ENCODE measurements around the gene CEP57L1. TPM values are rescaled to one million over a fixed set of nuclear protein-coding genes. Genes with fewer than 3 reads are reported as not detected.

Gene CEP57L1
- total and polyA plus RNA-seq, 9 of the 15 experiments (the other 6 are each of a cell fraction or from before 2014, with no cell fraction given) = 39.4 to 88.6 (median 61.8) TPM

DNA sequence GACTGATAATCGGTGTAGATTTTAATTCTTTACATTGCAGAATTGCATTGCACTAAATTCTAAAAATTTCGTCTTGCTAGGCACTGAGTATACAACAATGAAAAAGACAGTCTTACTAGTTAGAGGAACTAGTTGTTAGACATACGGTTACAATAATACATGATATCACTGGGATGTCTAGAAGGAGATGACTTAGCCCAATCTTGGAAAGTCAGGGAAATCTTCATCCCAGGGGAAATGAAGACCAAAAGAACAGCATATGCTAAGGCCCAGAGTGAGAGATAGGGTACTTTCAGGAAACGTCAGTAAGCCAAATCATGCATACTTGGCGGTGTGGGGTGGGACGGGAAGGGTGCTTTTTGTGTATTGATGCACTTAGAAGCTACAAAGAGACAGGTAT is 901 bp downstream of the CEP57L1 start:
- H3K27ac ChIP-seq (ENCODE audit: extremely low read depth, low read depth, low read length) = peak overlapping the region; percentile 94; the same call in 2 of the 3 replicates
- H3K9ac ChIP-seq (ENCODE audit: insufficient read depth in 1 of 2, low read depth in 2 of 2, low read length in 2 of 2) = peak overlapping the region in 1 of 2 experiments; percentile 94; a peak in 2 of 4 replicates
- POLR2A ChIA-PET = interaction anchor here (0.7 to 2.2 kb wide), 4 partner anchors 21 to 299 kb away, joined by 3 to 7 read pairs (median 4); no protein-coding TSS in a partner anchor
- DNase-seq (ENCODE audit: extremely low read depth in 1 of 4, low spot score in 3 of 4) = peak in 1 of 4 experiments; percentile 29
- no TSS peak for BruUV-seq (replicated peaks)
- H3K4me2 ChIP-seq (ENCODE audit: insufficient read depth, low read length) = peak overlapping the region; percentile 98
- FAIRE-seq = no peak
- H3K4me1 ChIP-seq (replicated peaks in 1 of 2; ENCODE audit: control insufficient read depth in 2 of 2, insufficient read depth in 2 of 2, low read length in 2 of 2) = peaks cover 0 to 10% of the 10 kb centered on the region in 2 experiments; a peak in 2 of 5 replicates
- H3K9me1 ChIP-seq (ENCODE audit: control insufficient read depth, insufficient read depth, low read length) = no peaks in the 10 kb centered on the region
- ATAC-seq = no peak
- no peaks in the 10 kb centered on the region; the same call in 1 of the 2 replicates for H3K9me3 ChIP-seq (replicated peaks; ENCODE audit: control insufficient read depth, insufficient read depth, low read depth, low read length)
- H2AFZ ChIP-seq (ENCODE audit: low read depth, low read length) = no peak overlapping the region
- H4K20me1 ChIP-seq (replicated peaks; ENCODE audit: control insufficient read depth, insufficient read depth, low read length) = peaks cover 5% of the 10 kb centered on the region; the same call in 1 of the 2 replicates
- WGBS (ENCODE audit: insufficient coverage, low coverage, missing lambda C conversion rate) = 7% methylated on average over 6 of the region's 6 CpGs
- H3K27me3 ChIP-seq (ENCODE audit: control insufficient read depth in 2 of 2, insufficient read depth in 2 of 2, low read length in 2 of 2) = no peaks in the 10 kb centered on the region
- peaks cover 26% of the 10 kb centered on the region for H3K36me3 ChIP-seq (ENCODE audit: control insufficient read depth, insufficient read depth, low read length)
- in situ Hi-C loops (cut with MboI) (no loop called here), intact Hi-C loops (cut with micrococcal nuclease) (loop anchor here (5.0 kb wide), 3 partner anchors 86 to 201 kb away; no protein-coding TSS in a partner anchor)
- peak overlapping the region; percentile 84 for H3K4me3 ChIP-seq
- CTCF ChIA-PET (ENCODE audit: low intra/inter-chr PET ratio) = no interaction called here
- peaks cover 80% of the 10 kb centered on the region for H3K79me2 ChIP-seq (ENCODE audit: control insufficient read depth, insufficient read depth, low read length)
- TF ChIP-seq, protein P1, sequence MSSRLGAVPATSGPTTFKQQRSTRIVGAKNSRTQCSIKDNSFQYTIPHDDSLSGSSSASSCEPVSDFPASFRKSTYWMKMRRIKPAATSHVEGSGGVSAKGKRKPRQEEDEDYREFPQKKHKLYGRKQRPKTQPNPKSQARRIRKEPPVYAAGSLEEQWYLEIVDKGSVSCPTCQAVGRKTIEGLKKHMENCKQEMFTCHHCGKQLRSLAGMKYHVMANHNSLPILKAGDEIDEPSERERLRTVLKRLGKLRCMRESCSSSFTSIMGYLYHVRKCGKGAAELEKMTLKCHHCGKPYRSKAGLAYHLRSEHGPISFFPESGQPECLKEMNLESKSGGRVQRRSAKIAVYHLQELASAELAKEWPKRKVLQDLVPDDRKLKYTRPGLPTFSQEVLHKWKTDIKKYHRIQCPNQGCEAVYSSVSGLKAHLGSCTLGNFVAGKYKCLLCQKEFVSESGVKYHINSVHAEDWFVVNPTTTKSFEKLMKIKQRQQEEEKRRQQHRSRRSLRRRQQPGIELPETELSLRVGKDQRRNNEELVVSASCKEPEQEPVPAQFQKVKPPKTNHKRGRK (tag; IDR thresholded peaks at IDR 0.05) = 0 out of 2 replicates have a peak, but pooled peaks have one; percentile 4
- TF ChIP-seq ZNF589 (CRISPR knock-in tag; IDR thresholded peaks at IDR 0.05; ENCODE audit: low read depth) = 0 out of 2 replicates have a peak, but pooled peaks have one; percentile 30
- no peak for TF ChIP-seq PTBP1 (IDR thresholded peaks at IDR 0.05; ENCODE audit: low read depth, low read length)
- TF ChIP-seq NR1H2 (CRISPR knock-in tag; IDR thresholded peaks at IDR 0.05) = no peak
- TF ChIP-seq ZNF41 (CRISPR knock-in tag; conservative IDR thresholded peaks at IDR 0.05) = no peak
- TF ChIP-seq, protein P2, sequence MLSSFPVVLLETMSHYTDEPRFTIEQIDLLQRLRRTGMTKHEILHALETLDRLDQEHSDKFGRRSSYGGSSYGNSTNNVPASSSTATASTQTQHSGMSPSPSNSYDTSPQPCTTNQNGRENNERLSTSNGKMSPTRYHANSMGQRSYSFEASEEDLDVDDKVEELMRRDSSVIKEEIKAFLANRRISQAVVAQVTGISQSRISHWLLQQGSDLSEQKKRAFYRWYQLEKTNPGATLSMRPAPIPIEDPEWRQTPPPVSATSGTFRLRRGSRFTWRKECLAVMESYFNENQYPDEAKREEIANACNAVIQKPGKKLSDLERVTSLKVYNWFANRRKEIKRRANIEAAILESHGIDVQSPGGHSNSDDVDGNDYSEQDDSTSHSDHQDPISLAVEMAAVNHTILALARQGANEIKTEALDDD (IDR thresholded peaks at IDR 0.05) = peak; percentile 79
- TF ChIP-seq, protein P3, sequence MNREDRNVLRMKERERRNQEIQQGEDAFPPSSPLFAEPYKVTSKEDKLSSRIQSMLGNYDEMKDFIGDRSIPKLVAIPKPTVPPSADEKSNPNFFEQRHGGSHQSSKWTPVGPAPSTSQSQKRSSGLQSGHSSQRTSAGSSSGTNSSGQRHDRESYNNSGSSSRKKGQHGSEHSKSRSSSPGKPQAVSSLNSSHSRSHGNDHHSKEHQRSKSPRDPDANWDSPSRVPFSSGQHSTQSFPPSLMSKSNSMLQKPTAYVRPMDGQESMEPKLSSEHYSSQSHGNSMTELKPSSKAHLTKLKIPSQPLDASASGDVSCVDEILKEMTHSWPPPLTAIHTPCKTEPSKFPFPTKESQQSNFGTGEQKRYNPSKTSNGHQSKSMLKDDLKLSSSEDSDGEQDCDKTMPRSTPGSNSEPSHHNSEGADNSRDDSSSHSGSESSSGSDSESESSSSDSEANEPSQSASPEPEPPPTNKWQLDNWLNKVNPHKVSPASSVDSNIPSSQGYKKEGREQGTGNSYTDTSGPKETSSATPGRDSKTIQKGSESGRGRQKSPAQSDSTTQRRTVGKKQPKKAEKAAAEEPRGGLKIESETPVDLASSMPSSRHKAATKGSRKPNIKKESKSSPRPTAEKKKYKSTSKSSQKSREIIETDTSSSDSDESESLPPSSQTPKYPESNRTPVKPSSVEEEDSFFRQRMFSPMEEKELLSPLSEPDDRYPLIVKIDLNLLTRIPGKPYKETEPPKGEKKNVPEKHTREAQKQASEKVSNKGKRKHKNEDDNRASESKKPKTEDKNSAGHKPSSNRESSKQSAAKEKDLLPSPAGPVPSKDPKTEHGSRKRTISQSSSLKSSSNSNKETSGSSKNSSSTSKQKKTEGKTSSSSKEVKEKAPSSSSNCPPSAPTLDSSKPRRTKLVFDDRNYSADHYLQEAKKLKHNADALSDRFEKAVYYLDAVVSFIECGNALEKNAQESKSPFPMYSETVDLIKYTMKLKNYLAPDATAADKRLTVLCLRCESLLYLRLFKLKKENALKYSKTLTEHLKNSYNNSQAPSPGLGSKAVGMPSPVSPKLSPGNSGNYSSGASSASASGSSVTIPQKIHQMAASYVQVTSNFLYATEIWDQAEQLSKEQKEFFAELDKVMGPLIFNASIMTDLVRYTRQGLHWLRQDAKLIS (CRISPR knock-in tag; IDR thresholded peaks at IDR 0.05) = 0 out of 2 replicates have a peak, but pooled peaks have one; percentile 2
- TF ChIP-seq TARDBP (IDR thresholded peaks at IDR 0.05) = no peak
- TF ChIP-seq ETS2 (tag; IDR thresholded peaks at IDR 0.05; ENCODE audit: borderline replicate concordance, poor library complexity, severe bottlenecking) = no peak
- TF ChIP-seq ZNF707 (CRISPR knock-in tag; conservative IDR thresholded peaks at IDR 0.05) = no peak
- 0 out of 2 replicates have a peak, but pooled peaks have one; percentile 10 for TF ChIP-seq ELF2 (CRISPR knock-in tag; IDR thresholded peaks at IDR 0.05)
- 0 out of 2 replicates have a peak, but pooled peaks have one; percentile 8 for TF ChIP-seq JUND (IDR thresholded peaks at IDR 0.05; ENCODE audit: borderline replicate concordance, low read depth, low read length)
- no peak for TF ChIP-seq JUND (tag; IDR thresholded peaks at IDR 0.05; ENCODE audit: borderline replicate concordance, low read depth, low read length)
- TF ChIP-seq, protein P4, sequence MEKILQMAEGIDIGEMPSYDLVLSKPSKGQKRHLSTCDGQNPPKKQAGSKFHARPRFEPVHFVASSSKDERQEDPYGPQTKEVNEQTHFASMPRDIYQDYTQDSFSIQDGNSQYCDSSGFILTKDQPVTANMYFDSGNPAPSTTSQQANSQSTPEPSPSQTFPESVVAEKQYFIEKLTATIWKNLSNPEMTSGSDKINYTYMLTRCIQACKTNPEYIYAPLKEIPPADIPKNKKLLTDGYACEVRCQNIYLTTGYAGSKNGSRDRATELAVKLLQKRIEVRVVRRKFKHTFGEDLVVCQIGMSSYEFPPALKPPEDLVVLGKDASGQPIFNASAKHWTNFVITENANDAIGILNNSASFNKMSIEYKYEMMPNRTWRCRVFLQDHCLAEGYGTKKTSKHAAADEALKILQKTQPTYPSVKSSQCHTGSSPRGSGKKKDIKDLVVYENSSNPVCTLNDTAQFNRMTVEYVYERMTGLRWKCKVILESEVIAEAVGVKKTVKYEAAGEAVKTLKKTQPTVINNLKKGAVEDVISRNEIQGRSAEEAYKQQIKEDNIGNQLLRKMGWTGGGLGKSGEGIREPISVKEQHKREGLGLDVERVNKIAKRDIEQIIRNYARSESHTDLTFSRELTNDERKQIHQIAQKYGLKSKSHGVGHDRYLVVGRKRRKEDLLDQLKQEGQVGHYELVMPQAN (IDR thresholded peaks at IDR 0.05; ENCODE audit: borderline replicate concordance) = 0 out of 2 replicates have a peak, but pooled peaks have one; percentile 19
